ENCODE data around the gene ZFYVE21.

The ZFYVE21 gene

GRCh38 chr14:103742499-103743255, 27.1 kb downstream of the ZFYVE21 start:
- DNase-seq (ENCODE audit: extremely low read depth, low read depth) = no peak
- H3K4me3 ChIP-seq (replicated peaks; ENCODE audit: low read depth, low read length) = no peak overlapping the region
- TF ChIP-seq CTCF (IDR thresholded peaks at IDR 0.05; ENCODE audit: low read depth, low read length, missing control alignments) = no peak

GRCh38 chr14:103743691-103744090, 28.1 kb downstream of the ZFYVE21 start:
- DNase-seq (ENCODE audit: extremely low read depth, low read depth) = no peak
- H3K4me3 ChIP-seq (replicated peaks; ENCODE audit: low read depth, low read length) = no peak overlapping the region
- TF ChIP-seq CTCF (IDR thresholded peaks at IDR 0.05; ENCODE audit: low read depth, low read length, missing control alignments) = no peak

- no peak for DNase-seq (ENCODE audit: extremely low read depth, low read depth)
- no peak overlapping the region for H3K4me3 ChIP-seq (replicated peaks; ENCODE audit: low read depth, low read length)
- TF ChIP-seq CTCF (IDR thresholded peaks at IDR 0.05; ENCODE audit: low read depth, low read length, missing control alignments) = no peak
These were observed 29.2 kb downstream of the ZFYVE21 start for GRCh38 chr14:103744621-103745395.

- H3K4me3 ChIP-seq (replicated peaks; ENCODE audit: low read depth, low read length) = no peak overlapping the region
- DNase-seq (ENCODE audit: extremely low read depth, low read depth) = no peak
- TF ChIP-seq CTCF (IDR thresholded peaks at IDR 0.05; ENCODE audit: low read depth, low read length, missing control alignments) = no peak
These were observed 29.8 kb downstream of the ZFYVE21 start for GRCh38 chr14:103745424-103745823.

- no peak for TF ChIP-seq CTCF (IDR thresholded peaks at IDR 0.05; ENCODE audit: low read depth, low read length, missing control alignments)
- DNase-seq (ENCODE audit: extremely low read depth, low read depth) = no peak
- no peak overlapping the region for H3K4me3 ChIP-seq (replicated peaks; ENCODE audit: low read depth, low read length)
These were observed 31.1 kb downstream of the ZFYVE21 start for GRCh38 chr14:103746701-103747100.

- no peak overlapping the region for H3K4me3 ChIP-seq (replicated peaks; ENCODE audit: low read depth, low read length)
- DNase-seq (ENCODE audit: extremely low read depth, low read depth) = no peak
- no peak for TF ChIP-seq CTCF (IDR thresholded peaks at IDR 0.05; ENCODE audit: low read depth, low read length, missing control alignments)
These were observed 32.9 kb downstream of the ZFYVE21 start for GRCh38 chr14:103748534-103748857.
